ENCODE results near the gene LOX.

DNA sequence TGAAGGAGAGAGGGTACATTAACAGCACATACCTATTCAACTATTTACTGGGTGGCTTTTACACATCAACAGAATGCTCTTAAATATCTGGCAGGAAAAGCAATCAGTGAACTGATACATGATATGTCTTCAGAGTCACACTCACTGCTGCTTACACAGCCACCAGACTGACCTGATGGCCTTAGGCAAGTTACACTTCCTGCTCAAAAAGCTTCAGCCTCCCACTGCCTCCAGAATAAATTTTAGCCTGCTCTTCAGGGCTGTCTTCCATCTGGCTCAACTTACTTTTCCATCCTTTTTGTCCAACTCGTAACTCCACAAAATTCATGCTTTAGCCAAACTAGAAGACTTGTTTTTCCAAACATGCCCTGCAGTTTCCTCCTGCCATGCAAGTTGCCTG, 10.7 kb downstream of the LOX start:
- TF ChIP-seq EZH2 (IDR thresholded peaks at IDR 0.05; ENCODE audit: low read depth, unreplicated experiment) (no peak), CTCF (conservative IDR thresholded peaks at IDR 0.05; ENCODE audit: low read depth in 2 of 2) (no peak), REST (IDR thresholded peaks at IDR 0.05; ENCODE audit: unreplicated experiment) (no peak), POLR2AphosphoS5 (IDR thresholded peaks at IDR 0.05; ENCODE audit: low read depth) (no peak), ZNF114 (CRISPR knock-in tag; IDR thresholded peaks at IDR 0.05) (no peak)

All from GM23338 (cell line).